GM03348 (cell line): ENCODE measurements around the gene AP5B1.
"Not testable (repeated sequence)": the region's sequence is repeated elsewhere in the genome, so short reads cannot be mapped to it uniquely, and the experiment has no call there.

Experiments
- DNase-seq: peaks from one replicate; pipeline ENCODE4 v3.0.0; 2012; ENCODE audit warnings: low spot score

AP5B1 gene

DNA sequence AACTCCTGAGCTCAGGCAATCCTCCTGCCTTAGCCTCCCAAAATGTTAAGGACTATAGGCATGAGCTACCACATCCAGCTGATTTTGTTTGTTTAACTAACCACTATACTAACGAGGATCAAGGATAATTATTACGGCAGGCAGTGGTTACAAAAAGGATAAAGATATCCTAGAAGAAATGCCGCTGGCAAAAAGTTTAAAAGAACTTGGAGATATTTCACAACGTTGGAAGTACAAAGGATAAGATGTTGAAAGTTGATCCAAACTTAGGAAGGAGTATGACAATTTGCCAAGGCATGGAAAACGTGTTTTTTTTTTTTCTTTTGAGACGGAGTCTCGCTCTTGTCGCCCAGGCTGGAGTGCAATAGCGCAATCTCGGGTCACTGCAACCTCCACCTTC, 13.4 kb downstream of the AP5B1 start:
- no peak for DNase-seq

DNA sequence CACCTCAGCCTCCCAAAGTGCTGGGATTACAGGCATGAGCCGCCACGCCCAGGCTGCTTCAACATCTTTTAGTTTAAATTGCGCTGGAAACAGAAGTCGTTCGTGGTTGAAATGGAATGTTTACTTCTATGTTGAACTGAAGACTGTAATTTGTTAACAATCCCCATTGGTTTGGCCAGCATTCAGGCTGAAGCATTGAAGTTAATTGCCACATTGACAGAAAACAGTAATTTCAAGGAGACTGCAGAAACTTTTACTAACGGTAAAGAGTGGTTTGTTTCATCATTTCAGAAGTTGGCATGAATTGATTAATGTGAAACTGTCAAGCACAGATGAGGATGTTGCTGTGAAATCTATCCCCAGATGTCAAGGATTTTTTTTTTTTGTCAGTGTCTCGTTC, 14.2 kb downstream of the AP5B1 start:
- peak; percentile 80 for DNase-seq

DNA sequence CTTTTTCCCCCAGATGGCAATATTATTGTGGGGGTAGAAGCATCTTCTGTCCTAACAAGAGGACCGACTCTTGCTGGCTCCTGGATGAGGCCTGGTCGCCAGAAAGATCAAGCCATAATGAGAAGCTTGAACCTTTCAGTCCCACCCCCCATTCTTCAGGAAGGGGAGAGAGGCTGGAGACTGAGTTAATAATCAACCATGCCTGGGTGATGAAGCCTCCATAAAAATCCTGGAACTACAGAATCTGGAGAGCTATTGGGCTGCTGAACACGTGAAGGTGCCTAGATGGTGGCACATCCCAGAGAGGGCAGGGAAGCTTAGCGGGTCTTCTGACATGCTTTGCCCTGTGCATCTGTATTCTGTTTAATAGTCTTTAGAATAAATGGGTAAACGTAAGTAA, 16.3 kb downstream of the AP5B1 start:
- DNase-seq = no peak

DNA sequence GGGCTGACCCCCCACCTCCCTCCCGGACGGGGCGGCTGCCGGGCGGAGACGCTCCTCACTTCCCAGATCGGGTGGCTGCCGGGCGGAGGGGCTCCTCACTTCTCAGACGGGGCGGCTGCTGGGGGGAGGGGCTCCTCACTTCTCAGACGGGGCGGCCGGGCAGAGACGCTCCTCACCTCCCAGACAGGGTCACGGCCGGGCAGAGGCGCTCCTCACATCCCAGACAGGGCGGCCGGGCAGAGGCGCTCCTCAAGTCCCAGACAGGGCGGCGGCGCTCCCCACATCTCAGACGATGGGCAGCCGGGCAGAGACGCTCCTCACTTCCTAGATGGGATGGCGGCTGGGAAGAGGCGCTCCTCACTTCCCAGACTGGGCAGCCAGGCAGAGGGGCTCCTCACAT, 18.0 kb downstream of the AP5B1 start:
- DNase-seq = not testable (repeated sequence)

DNA sequence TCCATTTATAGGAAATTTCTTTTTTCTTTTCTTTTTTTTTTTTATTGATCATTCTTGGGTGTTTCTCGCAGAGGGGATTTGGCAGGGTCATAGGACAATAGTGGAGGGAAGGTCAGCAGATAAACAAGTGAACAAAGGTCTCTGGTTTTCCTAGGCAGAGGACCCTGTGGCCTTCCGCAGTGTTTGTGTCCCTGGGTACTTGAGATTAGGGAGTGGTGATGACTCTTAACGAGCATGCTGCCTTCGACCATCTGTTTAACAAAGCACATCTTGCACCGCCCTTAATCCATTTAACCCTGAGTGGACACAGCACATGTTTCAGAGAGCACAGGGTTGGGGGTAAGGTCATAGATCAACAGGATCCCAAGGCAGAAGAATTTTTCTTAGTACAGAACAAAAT, 18.6 kb downstream of the AP5B1 start:
- DNase-seq = not testable (repeated sequence)

DNA sequence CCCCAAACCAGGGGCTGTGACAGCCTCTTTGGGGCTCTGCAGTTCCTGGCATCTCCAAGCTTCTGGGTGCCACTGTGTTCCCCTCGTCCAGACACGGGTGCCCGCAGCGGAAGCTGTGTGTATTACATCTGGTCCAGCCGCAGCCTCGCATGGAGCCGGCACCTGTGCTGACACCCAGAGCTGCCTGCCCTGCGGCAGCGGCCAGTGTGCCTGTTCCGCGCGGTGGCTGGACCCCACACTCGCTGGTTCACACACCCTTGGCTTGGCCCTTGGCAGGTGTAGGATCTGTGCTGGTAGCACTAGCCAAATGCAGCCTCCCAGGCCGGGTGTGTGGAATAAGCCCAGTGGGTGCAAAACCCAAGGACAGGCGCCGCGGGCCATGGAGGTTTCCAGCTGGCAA, 35.7 kb downstream of the AP5B1 start:
- DNase-seq = no peak

DNA sequence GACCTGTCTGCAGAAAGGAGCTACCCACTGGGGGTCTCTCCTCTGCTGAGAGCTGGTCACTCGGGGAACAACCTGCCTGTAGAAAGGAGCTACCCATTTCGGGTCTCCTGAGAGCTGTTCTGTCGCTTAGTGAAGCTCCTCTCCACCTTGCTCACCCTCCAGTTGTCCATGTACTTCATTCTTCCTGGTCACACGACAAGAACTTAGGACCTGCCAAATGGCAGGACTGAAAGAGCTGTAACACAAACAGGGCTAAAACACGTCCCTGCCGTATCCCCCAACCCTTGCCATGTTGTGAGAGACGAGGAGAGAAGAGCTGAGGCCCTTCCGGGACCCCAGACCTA, 36.1 kb downstream of the AP5B1 start:
- DNase-seq = no peak

DNA sequence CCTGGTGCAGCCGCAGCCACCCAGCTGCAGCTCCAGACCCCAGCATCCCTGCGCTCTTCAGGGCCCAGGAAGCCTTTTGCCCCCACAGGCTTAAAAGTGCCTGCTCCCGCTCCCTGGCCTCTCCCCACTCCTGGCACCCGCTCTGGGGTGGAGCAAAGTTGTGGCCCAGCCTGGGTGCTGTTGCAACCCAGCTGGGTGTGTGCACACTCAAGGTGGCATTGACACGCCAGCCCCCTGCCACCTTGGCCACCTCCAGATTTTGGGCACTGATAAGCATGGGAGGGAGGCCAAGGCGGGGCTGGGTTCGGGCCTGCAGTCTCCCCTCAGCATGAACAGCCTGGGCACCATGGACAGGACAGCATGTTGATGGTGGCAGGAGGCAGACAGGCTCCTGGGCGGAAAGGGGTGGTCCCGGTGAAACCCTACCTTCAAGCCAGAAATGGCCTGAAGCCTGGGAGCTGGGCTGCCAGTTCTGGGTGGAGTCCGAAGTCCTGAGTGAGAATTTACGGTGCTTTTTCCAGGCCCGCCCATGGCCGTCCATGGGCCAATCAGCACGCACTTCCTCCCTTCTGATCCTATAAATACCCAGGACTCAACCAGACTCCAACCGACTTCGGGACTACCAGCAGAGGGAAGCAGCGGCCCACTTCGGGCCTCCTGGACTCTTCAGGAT, 36.6 kb downstream of the AP5B1 start:
- DNase-seq = peak; percentile 57

DNA sequence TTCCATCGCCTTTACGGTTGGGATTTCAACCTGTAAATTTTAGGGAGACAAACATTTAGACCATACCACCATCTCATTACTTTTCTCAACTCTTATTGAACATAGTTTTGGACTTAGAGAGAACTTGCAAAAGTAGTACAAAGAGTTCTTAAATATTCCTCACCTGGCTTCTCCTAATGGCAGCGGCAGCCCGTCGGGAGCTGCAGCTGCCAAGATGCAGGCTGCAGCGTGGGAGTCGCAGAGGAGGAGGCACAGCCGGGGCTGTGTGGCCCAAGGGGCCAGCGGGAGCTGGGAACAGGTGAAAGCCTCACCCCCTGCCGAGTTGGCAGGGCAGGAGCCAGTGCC, 37.1 kb downstream of the AP5B1 start:
- DNase-seq = no peak

DNA sequence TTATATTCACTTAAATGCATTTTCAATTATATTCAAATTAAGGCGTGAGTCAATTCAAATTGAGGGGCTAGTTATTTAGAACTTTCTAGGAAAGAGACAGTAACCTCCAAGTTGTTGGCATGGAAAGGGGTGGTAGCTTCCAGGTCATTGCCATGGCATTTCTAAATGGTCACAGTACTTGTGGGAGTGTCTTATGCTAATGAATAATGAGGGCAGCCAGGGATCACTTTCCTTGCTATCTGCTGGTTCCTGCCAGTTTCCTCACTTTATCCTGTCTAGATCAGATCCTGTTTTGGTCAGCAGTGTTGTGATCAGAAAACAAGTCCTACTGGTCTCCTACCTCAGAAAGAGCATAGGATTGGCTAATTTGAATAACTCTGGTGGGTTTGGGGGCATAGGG, 38.4 kb downstream of the AP5B1 start:
- DNase-seq = no peak

DNA sequence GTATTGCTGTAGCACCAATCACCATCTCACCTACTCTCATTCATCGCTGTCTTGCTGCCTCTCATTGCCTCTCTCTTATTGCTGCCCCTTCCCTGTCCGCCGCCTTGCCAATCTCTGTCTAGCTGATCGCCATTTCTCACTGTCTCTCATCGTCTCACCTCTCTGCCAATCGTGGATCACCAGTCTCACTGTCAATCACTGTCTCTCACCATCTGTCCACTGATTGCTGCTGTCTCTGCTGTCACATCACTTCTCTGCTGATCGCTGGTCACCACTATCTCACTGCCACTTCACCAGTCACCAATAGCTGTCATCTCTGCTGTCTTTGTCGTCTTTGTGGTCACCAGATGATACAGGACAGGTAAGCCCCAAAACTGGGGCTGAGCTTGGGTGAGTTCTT, 39.6 kb downstream of the AP5B1 start:
- DNase-seq = no peak

DNA sequence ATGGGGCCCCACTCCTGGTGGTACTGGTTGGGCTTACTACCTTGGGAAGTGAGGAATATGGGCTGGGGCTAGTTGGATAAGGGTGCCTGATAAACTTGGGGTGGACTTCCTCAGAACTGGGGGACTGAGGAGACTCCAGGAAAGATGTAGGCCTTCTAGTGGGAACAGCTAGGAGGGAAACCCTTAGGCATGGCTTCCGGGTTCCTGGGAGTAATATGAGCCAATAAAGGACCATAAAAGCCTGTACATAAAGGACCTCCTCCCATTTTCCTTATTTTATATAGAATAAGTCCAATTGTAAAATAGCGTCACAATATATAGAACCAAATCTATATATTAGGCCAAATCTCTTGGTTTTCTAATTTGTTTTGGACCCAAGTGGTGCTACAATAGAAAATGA, 41.8 kb downstream of the AP5B1 start:
- DNase-seq = no peak

DNA sequence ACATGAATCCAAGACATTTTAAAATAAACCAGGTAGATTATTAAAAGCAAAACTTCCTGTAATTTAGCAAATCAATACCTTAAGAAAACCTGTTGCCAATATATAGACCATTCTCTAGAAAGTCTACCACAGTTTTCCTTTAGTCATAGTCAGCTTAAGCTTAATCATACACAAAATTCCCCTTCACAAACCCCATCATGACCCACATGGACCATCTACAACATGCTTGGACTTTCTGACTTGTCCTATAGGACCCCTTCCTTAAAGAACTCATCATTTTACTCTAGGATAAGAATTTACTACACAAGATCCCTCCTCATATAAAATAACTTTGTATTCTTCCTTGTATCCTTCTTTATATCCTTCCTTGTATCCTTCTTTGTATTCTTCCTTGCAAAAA, 44.0 kb downstream of the AP5B1 start:
- DNase-seq = no peak

DNA sequence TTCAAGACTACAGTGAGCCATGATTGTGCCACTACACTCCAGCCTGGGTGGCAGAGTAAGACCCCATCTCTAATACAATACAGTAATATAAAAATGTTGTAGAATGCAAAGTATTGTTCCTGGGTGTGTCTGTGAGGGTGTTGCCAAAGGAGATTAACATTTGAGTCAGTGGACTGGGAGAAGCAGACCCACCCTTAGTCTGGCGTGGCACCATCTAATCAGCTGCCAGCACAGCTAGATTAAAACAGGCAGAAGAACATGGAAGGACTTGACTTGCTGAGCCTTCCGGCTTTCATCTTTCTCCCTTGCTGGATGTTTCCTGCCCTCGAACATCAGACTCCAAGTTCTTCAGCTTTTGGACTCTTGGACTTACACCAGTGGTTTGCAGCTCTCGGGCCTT, 45.7 kb downstream of the AP5B1 start:
- DNase-seq = not testable (repeated sequence)

DNA sequence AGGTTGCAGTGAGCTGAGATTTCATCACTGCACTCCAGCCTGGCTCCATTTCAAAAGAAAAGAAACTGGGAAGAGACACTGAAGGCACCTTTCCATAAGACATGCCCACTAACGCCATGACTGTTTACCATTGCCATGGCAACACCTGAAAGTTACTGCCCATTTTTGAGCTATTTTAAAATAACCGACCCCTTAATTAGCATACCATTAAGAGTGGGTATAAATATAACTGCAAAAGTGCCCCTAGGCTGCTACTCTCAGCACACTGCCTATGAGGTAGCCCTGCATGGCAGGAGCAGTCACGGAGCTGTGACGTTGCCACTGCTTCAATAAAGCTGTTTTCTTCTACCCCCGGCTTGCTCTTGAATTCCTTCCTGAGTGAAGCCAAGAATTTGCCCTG, 50.3 kb downstream of the AP5B1 start:
- DNase-seq = no peak

DNA sequence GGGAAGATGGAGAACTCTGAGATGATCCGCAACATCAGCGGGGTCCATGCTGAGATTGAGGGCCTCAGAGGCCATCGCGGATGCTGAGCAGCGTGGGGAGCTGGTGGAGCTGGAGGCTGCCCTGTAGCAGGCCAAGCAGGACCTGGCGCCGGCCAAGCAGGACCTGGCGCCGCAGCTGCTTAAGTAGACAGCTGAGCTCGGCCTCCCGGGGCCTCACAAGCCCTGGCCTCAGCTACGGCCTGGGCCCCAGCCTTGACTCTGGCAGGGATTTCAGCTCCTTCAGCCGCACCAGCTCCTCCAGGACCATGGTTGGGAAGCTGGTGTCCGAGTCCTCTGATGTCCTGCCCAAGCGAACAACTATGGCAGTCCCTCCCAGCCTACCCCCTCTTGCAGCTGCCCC, 52.9 kb downstream of the AP5B1 start:
- no peak for DNase-seq

DNA sequence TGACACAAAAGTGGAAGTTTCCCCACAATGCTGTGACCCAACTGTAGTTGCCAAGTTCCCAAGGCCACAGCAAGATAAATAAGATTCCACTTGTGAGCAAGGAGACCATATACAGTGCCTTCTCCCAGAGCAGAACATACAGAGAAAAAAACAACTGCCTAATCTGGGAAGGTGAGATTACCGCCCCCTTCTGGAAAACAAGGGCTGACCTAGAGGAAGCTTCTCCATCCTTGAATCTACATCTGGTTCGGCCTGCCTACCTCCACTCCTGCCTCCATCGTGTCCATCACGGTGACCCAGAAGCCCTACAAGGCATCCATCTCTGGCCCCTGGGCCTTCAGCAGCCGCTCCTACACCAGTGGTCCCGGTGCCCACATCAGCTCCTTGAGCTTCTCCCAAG, 54.1 kb downstream of the AP5B1 start:
- DNase-seq = no peak
